Right atrium auricular region (tissue), 2 donors: ENCODE results near the gene IL33. TPM values are rescaled to one million over a fixed set of nuclear protein-coding genes. Genes with fewer than 3 reads are reported as not detected.
A peak's percentile ranks its signal among the peaks of the same experiment; 100 is the strongest.

Experiments
- DNase-seq: peaks from one replicate; pipeline ENCODE4 v3.0.0-alpha.2; 2019; ENCODE audit warnings: low spot score
- H3K27ac ChIP-seq, 2 donors: fragments of 200-600 bp; sonication (generic); 1 replicate in 1 of 2; 2 replicates in 1 of 2; pipeline ENCODE4 v1.5.1; 2016 to 2019
- H3K27me3 ChIP-seq, 2 donors: fragments of 200-600 bp; sonication (generic); one replicate each; pipeline versions ENCODE4 v1.5.1 to v1.6.0; 2017 to 2019
- H3K36me3 ChIP-seq: fragments of 200-600 bp; sonication (generic); one replicate; pipeline ENCODE4 v1.5.1; 2016
- H3K4me1 ChIP-seq, 2 donors: fragments of 200-600 bp; sonication (generic); one replicate each; pipeline versions ENCODE4 v1.5.1 to v1.6.0; 2017 to 2019
- H3K4me3 ChIP-seq, 2 donors: fragments of 200-600 bp; sonication (generic); 1 replicate in 1 of 2; 2 replicates in 1 of 2; pipeline ENCODE4 v1.5.1; 2017 to 2019; ENCODE audit warnings: mild to moderate bottlenecking in 1 of 2, moderate library complexity in 1 of 2
- H3K9me3 ChIP-seq, 2 donors: fragments of 200-600 bp; sonication (generic); one replicate each; pipeline ENCODE4 v1.5.1; 2019
- CTCF ChIP-seq, 2 donors: fragments of 200-600 bp; sonication (generic); IDR thresholded peaks; one replicate each; pipeline ENCODE4 v1.5.1; 2019; ENCODE audit warnings: antibody characterized with exemption in 2 of 2
- total RNA-seq, 2 donors: library from RNA; depleted of rRNA; stranded (reverse); fragments of >200 nt; gene quantifications; one replicate each; pipeline ENCODE4 v1.1.0, GENCODE V29; 2016

IL33 gene
- total RNA-seq, 2 donors from 2014 or later = 21.3 to 24.4 TPM

- H3K4me1 ChIP-seq = peaks cover 0 to 24% of the 10 kb centered on the region in 2 donors
These were observed 13.6 kb downstream of the IL33 start for GRCh38 chr9:6229186-6229585.

GRCh38 chr9:6229619-6230018 is 14.0 kb downstream of the IL33 start:
- Histone ChIP-seq H3K4me3 (no peak overlapping the region), H3K9me3 (no peaks in the 10 kb centered on the region), H3K27ac (peak overlapping the region; percentile 10 to 40), H3K36me3 (no peaks in the 10 kb centered on the region), H3K27me3 (no peaks in the 10 kb centered on the region), H3K4me1 (peaks cover 0 to 20% of the 10 kb centered on the region in 2 donors)
- no peak for DNase-seq
- no peak for TF ChIP-seq CTCF (IDR thresholded peaks at IDR 0.05)

More at GRCh38 chr9:6229186-6229585, 13.6 kb downstream of the IL33 start:
- no peaks in the 10 kb centered on the region for H3K36me3 ChIP-seq
- no peak for DNase-seq
- no peaks in the 10 kb centered on the region for H3K27me3 ChIP-seq
- H3K27ac ChIP-seq = peak overlapping the region; percentile 10 to 40
- H3K4me3 ChIP-seq = no peak overlapping the region
- TF ChIP-seq CTCF (IDR thresholded peaks at IDR 0.05) = no peak
- H3K9me3 ChIP-seq = no peaks in the 10 kb centered on the region

- peaks cover 0 to 20% of the 10 kb centered on the region in 2 donors for H3K4me1 ChIP-seq
- H3K36me3 ChIP-seq = no peaks in the 10 kb centered on the region
- no peak for DNase-seq
- no peaks in the 10 kb centered on the region for H3K27me3 ChIP-seq
- H3K9me3 ChIP-seq = no peaks in the 10 kb centered on the region
- H3K27ac ChIP-seq = peak overlapping the region; percentile 5 to 40
- no peak for TF ChIP-seq CTCF (IDR thresholded peaks at IDR 0.05)
- H3K4me3 ChIP-seq = no peak overlapping the region
These were observed 14.6 kb downstream of the IL33 start for GRCh38 chr9:6230037-6230780.

- Histone ChIP-seq H3K36me3 (no peaks in the 10 kb centered on the region), H3K4me1 (peaks cover 0 to 12% of the 10 kb centered on the region in 2 donors), H3K27me3 (no peaks in the 10 kb centered on the region), H3K27ac (no peak overlapping the region), H3K4me3 (no peak overlapping the region), H3K9me3 (no peaks in the 10 kb centered on the region)
- DNase-seq = no peak
- TF ChIP-seq CTCF (IDR thresholded peaks at IDR 0.05) = no peak
These were observed 16.8 kb downstream of the IL33 start for GRCh38 chr9:6232336-6232945.

- TF ChIP-seq CTCF (IDR thresholded peaks at IDR 0.05) = no peak
- no peak for DNase-seq
- Histone ChIP-seq H3K4me1 (peaks cover 0 to 9% of the 10 kb centered on the region in 2 donors), H3K27ac (no peak overlapping the region), H3K4me3 (no peak overlapping the region), H3K36me3 (no peaks in the 10 kb centered on the region), H3K9me3 (no peaks in the 10 kb centered on the region), H3K27me3 (no peaks in the 10 kb centered on the region)
These were observed 18.4 kb downstream of the IL33 start for GRCh38 chr9:6234014-6234413.
